ENCODE results near the gene CCT8L2.
"Not testable (repeated sequence)": the region's sequence is repeated elsewhere in the genome, so short reads cannot be mapped to it uniquely, and the experiment has no call there.

DNA sequence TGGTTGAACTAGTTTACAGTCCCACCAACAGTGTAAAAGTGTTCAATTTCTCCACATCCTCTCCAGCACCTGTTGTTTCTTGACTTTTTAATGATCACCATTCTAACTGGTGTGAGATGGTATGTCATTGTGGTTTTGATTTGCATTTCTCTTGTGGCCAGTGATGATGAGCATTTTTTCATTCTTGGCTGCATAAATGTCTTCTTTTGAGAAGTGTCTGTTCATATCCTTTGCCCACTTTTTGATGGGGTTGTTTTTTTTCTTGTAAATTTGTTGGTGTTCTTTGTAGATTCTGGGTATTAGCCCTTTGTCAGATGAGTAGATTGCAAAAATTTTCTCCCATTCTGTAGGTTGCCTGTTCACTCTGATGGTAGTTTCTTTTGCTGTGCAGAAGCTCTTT is 41.5 kb upstream of the CCT8L2 start:
- TF ChIP-seq POLR2A (IDR thresholded peaks at IDR 0.05; ENCODE audit: low read length); GATA1 (IDR thresholded peaks at IDR 0.05; ENCODE audit: low read depth, low read length): not testable (repeated sequence)

Measured in erythroblast (primary cell).